NB4 (cell line): ENCODE measurements around the gene DOCK4.

ENCODE experiments used
- DNase-seq: peaks from one replicate; pipeline ENCODE4 v3.0.0; 2010; ENCODE audit warnings: low read depth
- H3K4me3 ChIP-seq: one replicate; pipeline ENCODE4 v1.5.1; 2011; ENCODE audit warnings: mild to moderate bottlenecking, low read depth, low read length, moderate library complexity
- CTCF ChIP-seq: IDR thresholded peaks from one replicate; pipeline ENCODE4 v1.5.1; 2012; ENCODE audit warnings: low read depth, low read length
- MYC ChIP-seq: IDR thresholded peaks from 2 replicates; pipeline ENCODE4 v1.6.1; 2011; ENCODE audit warnings: low read depth, low read length
- POLR2A ChIP-seq: IDR thresholded peaks from 2 replicates; pipeline ENCODE4 v1.6.1; 2011; ENCODE audit warnings: mild to moderate bottlenecking; ENCODE audit not compliant: insufficient read length; ENCODE audit errors: extremely low read depth
- TF ChIP-seq, protein P1 (sequence below): IDR thresholded peaks from 2 replicates; pipeline ENCODE4 v1.6.1; 2011; ENCODE audit warnings: low read depth, low read length

DOCK4 gene

GRCh38 chr7:111718886-111719285 lies 487.3 kb downstream of the DOCK4 start:
- no peak for DNase-seq
- no peak overlapping the region for H3K4me3 ChIP-seq
- TF ChIP-seq CTCF (no peak), POLR2A (no peak)

GRCh38 chr7:111711426-111712065 lies 494.7 kb downstream of the DOCK4 start:
- DNase-seq = no peak
- TF ChIP-seq, protein P1, sequence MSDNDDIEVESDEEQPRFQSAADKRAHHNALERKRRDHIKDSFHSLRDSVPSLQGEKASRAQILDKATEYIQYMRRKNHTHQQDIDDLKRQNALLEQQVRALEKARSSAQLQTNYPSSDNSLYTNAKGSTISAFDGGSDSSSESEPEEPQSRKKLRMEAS = no peak
- TF ChIP-seq CTCF (no peak), POLR2A (no peak), MYC (no peak)
- no peak overlapping the region for H3K4me3 ChIP-seq

DNA sequence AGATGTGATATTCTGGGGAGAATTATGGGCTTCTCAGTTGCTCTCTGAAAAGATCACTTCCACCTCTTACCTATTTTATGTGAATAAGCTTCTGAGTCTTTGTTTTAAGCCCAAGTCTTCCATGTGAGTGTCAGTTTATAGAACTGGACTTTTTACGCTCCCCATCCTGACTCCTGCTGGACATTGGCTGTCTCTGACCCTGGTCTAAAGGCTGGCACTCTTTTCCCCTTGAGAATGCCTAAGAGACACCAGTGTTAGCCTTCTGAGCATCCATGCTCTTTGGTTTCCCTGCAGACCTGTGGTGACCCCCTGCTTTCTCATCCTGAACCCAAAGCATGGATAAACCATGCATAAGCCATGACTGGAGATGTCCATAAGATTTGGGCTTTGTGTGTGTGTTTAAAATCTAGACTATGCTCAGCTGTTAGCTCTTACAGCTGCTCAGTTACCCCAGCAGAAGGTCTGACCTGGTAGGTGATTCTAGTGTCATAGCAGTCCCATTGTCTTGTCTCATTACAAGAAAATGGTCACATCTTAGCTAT lies 495.3 kb downstream of the DOCK4 start:
- no peak for DNase-seq
- H3K4me3 ChIP-seq = no peak overlapping the region
- no peak for TF ChIP-seq POLR2A
- TF ChIP-seq MYC = no peak
- TF ChIP-seq CTCF = no peak
- TF ChIP-seq, protein P1 = no peak

DNA sequence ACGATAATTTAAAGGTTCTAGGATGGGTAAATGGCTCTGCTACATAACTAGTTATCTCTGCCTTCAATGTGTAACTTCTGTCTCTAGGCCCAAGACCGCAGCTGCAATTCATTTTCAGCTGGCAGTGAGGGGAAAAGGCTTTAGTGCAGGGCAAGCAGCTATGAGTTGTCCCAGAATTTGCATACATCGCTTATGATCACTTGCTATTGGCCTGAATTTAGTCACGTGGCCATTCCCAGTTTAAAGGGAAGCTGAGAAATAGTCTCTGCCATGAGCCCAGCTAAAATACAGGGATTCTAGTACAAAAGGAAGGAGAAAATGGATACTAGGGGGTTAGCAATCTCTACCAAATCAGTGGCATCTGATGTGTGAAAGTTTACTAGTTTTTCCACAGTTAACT lies 498.1 kb downstream of the DOCK4 start:
- no peak overlapping the region for H3K4me3 ChIP-seq
- TF ChIP-seq, protein P1 = no peak
- TF ChIP-seq POLR2A (no peak), CTCF (no peak), MYC (no peak)
- DNase-seq = peak; percentile 18

DNA sequence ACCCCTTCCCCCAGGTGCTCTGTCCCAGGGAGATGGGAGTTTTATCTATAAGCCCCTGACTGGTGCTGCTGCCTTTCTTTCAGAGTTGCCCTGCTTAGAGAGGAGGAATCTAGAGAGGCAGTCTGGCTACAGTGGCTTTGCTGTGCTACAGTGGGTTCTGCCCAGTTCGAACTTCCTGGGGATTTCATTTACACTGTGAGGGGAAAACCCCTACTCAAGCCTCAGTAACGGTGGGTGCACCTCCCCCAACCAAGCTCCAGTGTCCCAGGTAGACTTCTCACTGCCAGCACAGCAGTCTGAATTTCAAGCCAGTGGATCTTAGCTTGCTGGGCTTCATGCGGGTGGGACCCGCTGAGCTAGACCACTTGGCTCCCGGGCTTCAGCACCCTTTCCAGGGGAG lies 500.4 kb downstream of the DOCK4 start:
- no peak for DNase-seq
- no peak for TF ChIP-seq CTCF
- no peak for TF ChIP-seq MYC
- TF ChIP-seq POLR2A = no peak
- TF ChIP-seq, protein P1 = no peak
- H3K4me3 ChIP-seq = no peak overlapping the region
